Osteoblast (primary cell): ENCODE results near the gene FHIT. TPM values are rescaled to one million over a fixed set of nuclear protein-coding genes. Genes with fewer than 3 reads are reported as not detected.

Experiments
- DNase-seq: peaks from one replicate; pipeline ENCODE4 v3.0.0; 2011; ENCODE audit warnings: low spot score, mixed read lengths; ENCODE audit not compliant: insufficient read length; ENCODE audit errors: missing footprints
- H2AFZ ChIP-seq: 2 replicates; pipeline ENCODE4 v1.6.0; 2011; ENCODE audit warnings: mild to moderate bottlenecking, low read length
- H3K27ac ChIP-seq: 2 replicates; pipeline ENCODE4 v1.5.1; 2011; ENCODE audit warnings: mild to moderate bottlenecking, low read depth, low read length, moderate library complexity
- H3K27me3 ChIP-seq: 2 replicates; pipeline ENCODE4 v1.6.0; 2012; ENCODE audit warnings: mild to moderate bottlenecking, control low read depth, inconsistent platforms, low read length, moderate library complexity; ENCODE audit not compliant: insufficient read depth
- H3K36me3 ChIP-seq: 2 replicates; pipeline ENCODE4 v1.5.1; 2011; ENCODE audit warnings: mild to moderate bottlenecking, low read length, control low read depth, moderate library complexity; ENCODE audit not compliant: insufficient read depth
- H3K4me1 ChIP-seq: 2 replicates; pipeline ENCODE4 v1.5.1; 2011; ENCODE audit warnings: mild to moderate bottlenecking, low read length, control low read depth, moderate library complexity; ENCODE audit not compliant: insufficient read depth
- H3K4me2 ChIP-seq: 2 replicates; pipeline ENCODE4 v1.6.0; 2011; ENCODE audit warnings: mild to moderate bottlenecking, low read length; ENCODE audit not compliant: insufficient read depth
- H3K4me3 ChIP-seq: fragments of 200-600 bp; sonication (generic); 3 replicates; pipeline ENCODE4 v1.5.1; 2012; ENCODE audit warnings: mild to moderate bottlenecking, low read length, inconsistent platforms; ENCODE audit not compliant: insufficient read depth
- H3K79me2 ChIP-seq: 2 replicates; pipeline ENCODE4 v1.6.0; 2012; ENCODE audit warnings: mild to moderate bottlenecking, low read length, control low read depth, inconsistent platforms; ENCODE audit not compliant: insufficient read depth
- H3K9me3 ChIP-seq: 2 replicates; pipeline ENCODE4 v1.5.1; 2011; ENCODE audit warnings: low read depth, low read length, control low read depth
- H4K20me1 ChIP-seq: 2 replicates; pipeline ENCODE4 v1.6.0; 2012; ENCODE audit warnings: mild to moderate bottlenecking, low read length, control low read depth; ENCODE audit not compliant: insufficient read depth
- total RNA-seq: library from RNA; depleted of rRNA; stranded (reverse); fragments of >200 nt; gene quantifications from 2 replicates; pipeline ENCODE4 v1.2.3, GENCODE V29; 2012
- TF ChIP-seq, protein P1 (sequence below): IDR thresholded peaks from 2 replicates; pipeline ENCODE4 v1.5.1; 2011; ENCODE audit warnings: mild to moderate bottlenecking, low read depth, low read length, moderate library complexity; ENCODE audit errors: extremely low read depth

FHIT gene
- total RNA-seq, 1 donor: 3.3 TPM

DNA sequence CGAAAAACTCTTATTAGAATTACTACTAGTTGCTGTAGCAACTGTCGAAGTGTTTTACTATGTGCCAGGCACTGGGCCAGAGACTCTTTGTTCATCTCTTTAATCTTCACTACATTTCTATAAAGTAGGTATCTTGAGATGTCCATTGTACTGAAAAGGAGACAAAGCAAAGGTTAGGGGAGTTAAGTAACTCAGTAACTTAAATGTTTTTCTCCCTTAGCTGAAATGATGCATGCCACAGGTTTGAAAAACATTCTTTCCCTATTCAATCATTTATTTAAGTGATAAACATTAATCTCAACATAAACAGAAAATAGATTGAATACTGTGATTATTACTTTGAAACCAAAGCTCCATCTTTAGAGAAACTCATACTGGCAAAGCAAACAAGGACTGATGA is 776.2 kb downstream of the FHIT start:
- TF ChIP-seq, protein P1, sequence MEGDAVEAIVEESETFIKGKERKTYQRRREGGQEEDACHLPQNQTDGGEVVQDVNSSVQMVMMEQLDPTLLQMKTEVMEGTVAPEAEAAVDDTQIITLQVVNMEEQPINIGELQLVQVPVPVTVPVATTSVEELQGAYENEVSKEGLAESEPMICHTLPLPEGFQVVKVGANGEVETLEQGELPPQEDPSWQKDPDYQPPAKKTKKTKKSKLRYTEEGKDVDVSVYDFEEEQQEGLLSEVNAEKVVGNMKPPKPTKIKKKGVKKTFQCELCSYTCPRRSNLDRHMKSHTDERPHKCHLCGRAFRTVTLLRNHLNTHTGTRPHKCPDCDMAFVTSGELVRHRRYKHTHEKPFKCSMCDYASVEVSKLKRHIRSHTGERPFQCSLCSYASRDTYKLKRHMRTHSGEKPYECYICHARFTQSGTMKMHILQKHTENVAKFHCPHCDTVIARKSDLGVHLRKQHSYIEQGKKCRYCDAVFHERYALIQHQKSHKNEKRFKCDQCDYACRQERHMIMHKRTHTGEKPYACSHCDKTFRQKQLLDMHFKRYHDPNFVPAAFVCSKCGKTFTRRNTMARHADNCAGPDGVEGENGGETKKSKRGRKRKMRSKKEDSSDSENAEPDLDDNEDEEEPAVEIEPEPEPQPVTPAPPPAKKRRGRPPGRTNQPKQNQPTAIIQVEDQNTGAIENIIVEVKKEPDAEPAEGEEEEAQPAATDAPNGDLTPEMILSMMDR: no peak
- Histone ChIP-seq H3K27me3 (no peaks in the 10 kb centered on the region), H2AFZ (no peak overlapping the region), H3K4me2 (no peak overlapping the region), H3K36me3 (no peaks in the 10 kb centered on the region), H3K27ac (no peak overlapping the region), H3K79me2 (no peaks in the 10 kb centered on the region), H3K4me3 (no peak overlapping the region), H4K20me1 (no peaks in the 10 kb centered on the region), H3K4me1 (no peaks in the 10 kb centered on the region), H3K9me3 (no peaks in the 10 kb centered on the region)
- DNase-seq: no peak

DNA sequence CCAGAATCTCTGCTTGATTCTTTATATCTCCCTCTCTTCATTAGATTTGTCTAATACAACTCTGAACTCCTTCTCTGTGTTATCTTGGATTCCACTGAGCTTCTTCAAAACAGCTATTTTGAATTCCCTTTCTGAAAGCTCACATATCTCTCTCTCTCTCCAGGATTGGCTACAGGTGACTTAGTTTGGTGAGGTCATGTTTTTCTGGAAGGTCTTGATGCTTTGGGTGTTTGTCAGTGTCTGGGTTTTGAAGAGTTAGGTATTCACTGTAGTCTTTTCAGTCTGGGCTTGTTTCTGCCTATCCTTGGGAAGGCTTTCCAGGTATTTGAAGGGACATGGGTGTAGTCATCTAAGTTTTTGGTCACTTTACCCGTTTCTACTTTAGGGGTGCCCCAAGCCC is 781.8 kb downstream of the FHIT start:
- TF ChIP-seq, protein P1: no peak
- Histone ChIP-seq H3K4me3 (no peak overlapping the region), H3K9me3 (no peaks in the 10 kb centered on the region), H4K20me1 (no peaks in the 10 kb centered on the region), H3K79me2 (no peaks in the 10 kb centered on the region), H3K36me3 (no peaks in the 10 kb centered on the region), H2AFZ (no peak overlapping the region), H3K27me3 (no peaks in the 10 kb centered on the region), H3K27ac (no peak overlapping the region), H3K4me1 (no peaks in the 10 kb centered on the region), H3K4me2 (no peak overlapping the region)
- DNase-seq: no peak

DNA sequence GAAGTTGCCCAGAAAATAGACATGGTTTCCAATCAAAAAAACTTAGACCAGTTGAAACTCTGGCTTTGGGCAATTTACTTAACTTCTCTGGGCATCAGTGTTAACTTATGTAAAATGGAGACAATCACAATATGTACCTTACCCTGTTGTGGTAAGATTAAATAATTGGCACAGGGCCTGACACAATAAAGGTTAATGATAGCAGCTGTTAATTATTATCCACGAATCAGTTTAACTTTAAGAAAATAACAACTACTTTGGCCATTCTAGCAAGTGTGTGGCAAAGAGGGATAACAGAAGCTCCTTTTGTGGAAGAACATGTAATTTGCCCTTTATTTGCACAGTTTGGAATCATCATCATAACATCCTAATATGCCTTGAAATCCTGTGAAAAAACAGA is 787.6 kb downstream of the FHIT start:
- H2AFZ ChIP-seq: no peak overlapping the region
- no peaks in the 10 kb centered on the region for H3K4me1 ChIP-seq
- H3K4me2 ChIP-seq: no peak overlapping the region
- no peaks in the 10 kb centered on the region for H3K27me3 ChIP-seq
- TF ChIP-seq, protein P1: no peak
- H3K27ac ChIP-seq: no peak overlapping the region
- H4K20me1 ChIP-seq: no peaks in the 10 kb centered on the region
- no peaks in the 10 kb centered on the region for H3K9me3 ChIP-seq
- no peaks in the 10 kb centered on the region for H3K36me3 ChIP-seq
- H3K4me3 ChIP-seq: no peak overlapping the region
- no peak for DNase-seq
- no peaks in the 10 kb centered on the region for H3K79me2 ChIP-seq

DNA sequence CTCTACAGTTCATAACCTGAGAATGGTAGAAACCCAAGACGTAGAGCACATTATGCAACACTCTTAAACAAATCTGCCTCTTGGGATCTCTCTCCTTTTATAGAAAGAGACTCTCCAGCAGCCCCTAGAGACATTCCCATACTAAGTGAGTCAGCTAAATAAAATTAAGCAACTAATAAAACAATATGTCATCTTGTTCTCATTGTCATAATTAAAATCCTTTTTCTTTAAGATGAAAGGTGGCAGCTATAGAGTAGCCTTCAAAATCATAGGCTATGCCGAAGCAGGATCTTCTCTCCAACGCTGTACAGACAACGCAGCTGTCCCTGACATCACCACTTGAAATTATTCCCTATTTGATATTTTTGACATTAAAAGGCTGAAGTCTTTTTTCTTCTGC is 790.0 kb downstream of the FHIT start:
- no peak overlapping the region for H3K4me3 ChIP-seq
- H3K4me2 ChIP-seq: no peak overlapping the region
- no peak for DNase-seq
- H3K27ac ChIP-seq: no peak overlapping the region
- H3K4me1 ChIP-seq: no peaks in the 10 kb centered on the region
- no peak overlapping the region for H2AFZ ChIP-seq
- no peaks in the 10 kb centered on the region for H3K27me3 ChIP-seq
- no peaks in the 10 kb centered on the region for H3K36me3 ChIP-seq
- H4K20me1 ChIP-seq: no peaks in the 10 kb centered on the region
- H3K79me2 ChIP-seq: no peaks in the 10 kb centered on the region
- TF ChIP-seq, protein P1: no peak
- H3K9me3 ChIP-seq: no peaks in the 10 kb centered on the region
